GM18498 (cell line): Measurements from ENCODE around the gene CARD10.
"Not testable (repeated sequence)": the region's sequence is repeated elsewhere in the genome, so short reads cannot be mapped to it uniquely, and the experiment has no call there.

ENCODE experiments used
- ATAC-seq: cut with Tn5 transposase; IDR thresholded peaks from one replicate; pipeline ENCODE4 v1.9.1; 2021; ENCODE audit warnings: mild to moderate bottlenecking, moderate library complexity; ENCODE audit not compliant: unreplicated experiment

CARD10 gene

GRCh38 chr22:37470087-37470445 is 49.1 kb downstream of the CARD10 start:
- ATAC-seq, result no peak

- no peak for ATAC-seq
Measured at GRCh38 chr22:37469416-37470086, 49.7 kb downstream of the CARD10 start.

GRCh38 chr22:37468201-37468695 is 51.0 kb downstream of the CARD10 start:
- ATAC-seq, result not testable (repeated sequence)

GRCh38 chr22:37467391-37467955 is 51.7 kb downstream of the CARD10 start:
- ATAC-seq, result no peak

GRCh38 chr22:37464181-37464580 is 55.0 kb downstream of the CARD10 start:
- no peak for ATAC-seq

- no peak for ATAC-seq
Measured at GRCh38 chr22:37462983-37463382, 56.2 kb downstream of the CARD10 start.

GRCh38 chr22:37462436-37462835 is 56.8 kb downstream of the CARD10 start:
- ATAC-seq, result no peak

- ATAC-seq, result no peak
Measured at GRCh38 chr22:37461961-37462360, 57.3 kb downstream of the CARD10 start.

- no peak for ATAC-seq
Measured at GRCh38 chr22:37460684-37461083, 58.5 kb downstream of the CARD10 start.

GRCh38 chr22:37459206-37459605 is 60.0 kb downstream of the CARD10 start:
- ATAC-seq, result no peak

GRCh38 chr22:37457093-37457893 is 61.9 kb downstream of the CARD10 start:
- ATAC-seq, result no peak

GRCh38 chr22:37456346-37456745 is 62.9 kb downstream of the CARD10 start:
- no peak for ATAC-seq

- ATAC-seq, result no peak
Measured at GRCh38 chr22:37455896-37456295, 63.3 kb downstream of the CARD10 start.

GRCh38 chr22:37454857-37455686 is 64.1 kb downstream of the CARD10 start:
- no peak for ATAC-seq

- ATAC-seq, result no peak
Measured at GRCh38 chr22:37453696-37454095, 65.5 kb downstream of the CARD10 start.

- no peak for ATAC-seq
Measured at GRCh38 chr22:37451218-37451617, 68.0 kb downstream of the CARD10 start.

- no peak for ATAC-seq
Measured at GRCh38 chr22:37449331-37450001, 69.7 kb downstream of the CARD10 start.

GRCh38 chr22:37448516-37449127 is 70.6 kb downstream of the CARD10 start:
- ATAC-seq, result no peak

- ATAC-seq, result no peak
Measured at GRCh38 chr22:37445501-37445900, 73.7 kb downstream of the CARD10 start.

GRCh38 chr22:37443977-37444376 is 75.2 kb downstream of the CARD10 start:
- ATAC-seq, result no peak
